Measurements from ENCODE around the gene OBSCN.

Gene OBSCN

DNA sequence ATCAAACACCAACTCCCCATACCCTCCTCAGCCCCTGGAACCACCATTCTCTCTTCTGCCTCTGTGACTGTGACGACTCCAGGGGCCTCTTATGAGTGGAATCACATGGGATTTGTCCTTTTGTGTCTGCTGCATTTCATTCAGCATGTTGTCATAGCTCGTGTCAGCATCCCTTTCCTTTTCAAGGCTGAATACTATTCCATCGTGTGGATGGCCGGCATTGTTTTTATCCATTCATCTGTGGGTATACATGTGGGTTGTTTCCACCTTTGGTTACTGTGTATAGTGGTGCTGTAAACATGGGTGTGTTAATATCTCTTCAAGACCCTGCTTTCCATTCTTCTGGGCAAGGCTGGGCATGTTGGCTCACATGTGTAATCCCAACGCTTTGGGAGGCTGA lies 17.1 kb upstream of the OBSCN start:
- no peak for DNase-seq

DNA sequence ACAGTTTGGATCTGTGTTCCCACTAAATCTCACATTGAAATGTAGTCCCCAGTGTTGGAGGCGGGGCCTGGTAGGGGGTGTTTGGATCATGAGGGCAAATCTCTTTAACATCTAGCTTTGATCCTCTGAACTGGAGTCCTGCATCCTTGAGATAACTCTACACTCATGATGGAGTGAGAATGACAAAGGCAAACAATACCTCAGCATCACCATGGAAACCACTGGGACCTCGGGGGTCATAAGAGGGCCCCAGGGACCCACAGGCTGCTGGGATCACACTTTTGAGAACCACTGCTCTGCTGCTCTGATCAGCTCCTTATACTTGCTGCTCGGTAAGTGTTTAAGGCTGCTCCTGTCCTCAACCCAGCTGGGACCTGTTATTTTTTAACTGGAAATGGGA lies 13.4 kb upstream of the OBSCN start:
- DNase-seq: no peak

DNA sequence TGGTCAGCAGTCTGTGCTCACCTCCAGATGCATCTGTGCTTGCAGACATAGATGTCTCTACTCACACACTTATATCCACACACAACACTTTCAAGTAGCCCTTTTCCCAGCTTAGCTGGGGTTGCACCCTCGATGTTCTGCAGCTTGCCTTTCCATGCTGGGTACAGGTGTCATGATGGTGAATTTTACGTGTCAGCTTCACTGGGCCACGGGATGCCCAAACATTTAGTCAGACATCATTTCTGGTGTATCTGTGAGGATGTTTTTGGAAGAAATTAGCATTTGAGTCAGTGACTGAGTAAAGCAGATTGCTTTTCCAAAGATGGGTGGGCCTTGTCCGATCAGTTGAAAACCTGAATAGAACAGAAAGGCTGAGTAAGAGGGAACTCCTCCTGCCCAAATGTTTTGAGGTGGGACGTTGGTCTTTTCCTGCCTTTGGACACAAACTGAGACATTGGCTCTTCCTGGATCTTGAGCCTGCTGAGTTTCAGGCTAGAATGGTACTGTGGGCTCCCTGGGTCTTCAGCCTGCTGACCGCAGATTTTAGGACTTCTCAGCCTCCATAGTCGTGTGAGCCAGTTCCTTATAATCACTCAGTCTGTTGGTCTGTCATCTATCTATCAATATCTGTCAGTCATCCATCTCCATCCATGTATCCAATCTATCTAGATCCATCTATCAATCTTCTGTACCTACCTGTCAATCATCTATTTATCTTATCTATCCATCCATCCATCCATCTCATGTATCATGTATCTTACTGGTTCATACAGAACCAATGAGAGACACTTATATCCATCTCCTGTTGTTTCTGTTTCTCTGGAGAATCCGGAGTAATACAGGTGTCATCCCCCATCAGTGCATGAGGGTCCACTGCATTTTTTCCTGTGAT lies 12.7 kb upstream of the OBSCN start:
- DNase-seq: peak; percentile 28

DNA sequence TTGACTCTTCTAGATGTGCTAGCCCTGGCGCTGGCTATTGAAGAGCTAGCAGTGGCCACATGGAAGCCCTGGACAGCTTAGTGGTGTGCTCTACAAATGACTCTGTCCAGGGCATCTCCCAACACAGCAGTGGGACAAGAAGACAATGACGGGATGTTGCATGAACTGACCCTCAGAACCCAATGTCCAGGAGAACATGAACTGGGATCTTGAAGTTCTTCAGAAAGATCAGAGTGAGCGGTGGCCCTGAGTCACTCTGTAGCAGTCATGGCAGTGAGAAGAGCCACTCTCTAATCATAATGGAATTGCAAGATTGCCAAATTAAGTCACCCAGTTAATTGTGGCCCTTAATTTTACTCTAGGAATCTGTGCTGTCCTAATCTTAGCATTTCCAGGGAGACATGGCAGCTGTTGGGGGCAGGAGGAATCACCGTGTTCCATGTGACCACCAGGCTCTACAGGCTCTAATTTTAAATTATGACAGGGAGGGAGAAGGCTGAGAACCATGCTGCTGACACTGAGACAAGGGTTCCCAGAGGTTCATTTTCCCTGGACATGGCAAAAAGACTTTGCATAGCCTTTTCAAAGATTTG lies 10.2 kb upstream of the OBSCN start:
- DNase-seq: no peak

DNA sequence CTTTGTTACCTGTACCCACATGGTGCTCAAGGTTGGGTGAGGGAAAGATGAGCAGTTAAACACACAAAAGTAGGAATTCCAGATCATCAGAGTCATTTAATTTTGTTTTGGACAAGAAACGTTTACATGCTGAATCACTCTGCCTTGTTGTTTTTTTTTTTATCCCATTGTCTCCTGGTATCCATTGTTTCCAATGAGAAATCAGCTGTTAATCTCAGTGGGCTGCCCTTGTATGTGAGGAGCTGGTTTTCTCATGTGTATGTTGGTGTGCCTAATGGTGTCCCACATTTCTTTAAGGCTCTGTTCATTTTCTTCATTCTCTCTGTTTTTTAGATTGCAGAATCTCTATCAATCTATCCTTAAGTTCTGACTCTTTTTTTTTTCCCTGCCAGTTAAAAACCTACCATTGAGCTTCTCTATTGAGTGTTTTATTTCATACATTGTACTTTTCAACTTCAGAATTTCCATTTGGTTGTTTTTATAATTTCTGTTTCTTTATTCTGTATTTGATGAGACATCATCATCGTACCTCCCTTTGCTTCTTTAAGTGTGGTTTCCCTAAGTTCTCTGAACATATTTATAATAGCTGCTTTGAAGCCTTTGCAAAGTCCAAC lies 8.8 kb upstream of the OBSCN start:
- DNase-seq: no peak

DNA sequence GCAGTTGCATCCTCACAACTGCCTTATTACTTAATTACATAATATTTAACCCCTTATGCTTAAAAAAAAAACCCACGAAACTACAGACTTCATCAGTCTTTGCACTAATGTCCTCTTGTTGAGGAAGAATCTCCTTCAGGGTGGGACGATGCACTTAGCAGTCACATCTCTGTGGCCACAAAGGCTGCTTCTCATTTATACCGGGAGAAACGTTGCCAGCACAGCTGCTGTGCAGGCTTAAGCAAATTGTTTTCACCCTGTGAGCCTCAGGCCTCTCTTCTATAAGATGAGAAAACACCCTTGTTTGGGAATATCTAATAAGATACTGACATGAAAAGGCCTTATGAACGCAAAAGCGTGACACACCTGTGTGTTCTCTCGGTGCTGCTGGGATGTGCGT lies 2.9 kb upstream of the OBSCN start:
- no peak for DNase-seq

DNA sequence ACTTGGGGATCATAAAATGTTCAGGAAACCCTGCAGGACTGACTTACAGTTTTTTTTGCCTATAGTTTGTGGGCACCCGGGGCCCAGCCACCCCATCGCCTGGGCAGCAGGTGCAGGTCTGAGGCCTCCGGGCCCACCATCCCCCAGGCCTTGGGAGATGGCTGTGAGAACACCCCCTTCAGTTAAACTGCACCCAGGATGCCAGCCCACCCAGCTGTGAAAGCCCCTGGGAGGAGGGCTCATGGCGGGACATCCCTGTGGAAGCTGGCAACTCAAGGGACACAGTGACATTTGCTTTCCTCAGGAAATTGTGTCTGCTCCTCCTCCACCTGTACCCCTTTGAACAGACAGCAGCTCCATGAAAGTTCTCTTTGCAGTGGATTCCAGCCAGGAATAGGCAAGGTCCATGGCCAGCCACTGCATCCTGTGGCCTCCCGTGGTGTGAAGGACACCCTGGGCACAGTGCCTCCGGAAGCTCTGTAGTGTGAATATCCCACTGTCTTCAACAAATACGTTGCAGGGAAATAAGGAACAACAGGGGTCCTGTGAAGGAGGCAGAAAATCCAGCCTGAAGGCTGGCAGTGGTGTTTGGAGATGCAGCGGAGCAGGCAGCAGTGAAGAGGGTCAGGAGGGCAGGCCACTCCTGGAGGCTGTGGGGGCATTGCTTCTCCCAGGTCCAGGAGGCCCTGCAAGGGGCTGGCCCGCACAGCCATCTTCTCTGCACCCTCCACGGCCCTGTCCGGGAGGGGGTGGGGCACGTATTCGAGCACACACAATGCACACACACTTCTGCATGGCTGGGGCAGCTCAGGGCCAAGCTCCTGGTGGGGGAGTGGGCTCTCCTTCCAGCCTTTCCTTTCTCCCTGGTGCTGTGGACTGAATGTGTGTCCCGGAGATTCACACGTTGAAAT lies 2.1 kb upstream of the OBSCN start:
- peak; percentile 39 for DNase-seq

DNA sequence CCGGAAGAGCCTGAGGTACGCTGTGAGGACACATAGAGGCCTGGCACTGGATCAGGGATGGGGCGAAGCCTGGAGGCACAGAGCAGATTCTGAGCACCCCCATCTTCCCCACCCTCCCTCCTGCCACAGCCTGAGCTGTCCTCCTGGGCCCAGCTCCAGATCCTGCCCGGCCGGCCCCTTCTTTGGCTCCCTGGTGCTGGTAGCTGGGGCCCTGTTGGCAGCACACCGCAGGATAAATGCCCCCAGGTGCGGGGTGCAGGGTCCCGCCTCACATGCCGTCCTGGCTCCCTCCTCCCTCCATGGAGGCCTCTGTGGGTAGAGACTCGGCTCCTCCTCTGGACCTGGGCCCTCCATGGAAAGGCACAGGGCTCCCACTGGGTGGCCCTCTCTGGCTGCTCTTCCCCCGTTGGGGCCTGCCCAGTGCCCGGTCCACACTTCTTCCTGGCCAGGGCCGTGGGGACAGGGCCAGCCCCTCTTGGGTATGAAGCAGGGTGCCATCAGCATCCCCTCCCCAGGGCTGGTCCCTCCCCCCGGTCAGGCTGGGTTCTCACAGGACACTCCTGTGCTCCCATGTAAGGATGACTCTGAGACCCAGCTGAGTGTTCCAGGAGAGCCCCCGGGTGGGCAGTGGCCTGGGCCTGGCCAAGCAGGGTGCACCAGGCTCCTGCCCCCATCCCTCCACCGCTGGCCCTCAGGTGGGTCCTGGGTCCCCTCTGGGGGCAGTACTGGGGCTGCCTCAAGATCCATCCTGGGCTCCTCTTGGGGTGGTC lies 1.1 kb upstream of the OBSCN start:
- DNase-seq: peak; percentile 46

DNA sequence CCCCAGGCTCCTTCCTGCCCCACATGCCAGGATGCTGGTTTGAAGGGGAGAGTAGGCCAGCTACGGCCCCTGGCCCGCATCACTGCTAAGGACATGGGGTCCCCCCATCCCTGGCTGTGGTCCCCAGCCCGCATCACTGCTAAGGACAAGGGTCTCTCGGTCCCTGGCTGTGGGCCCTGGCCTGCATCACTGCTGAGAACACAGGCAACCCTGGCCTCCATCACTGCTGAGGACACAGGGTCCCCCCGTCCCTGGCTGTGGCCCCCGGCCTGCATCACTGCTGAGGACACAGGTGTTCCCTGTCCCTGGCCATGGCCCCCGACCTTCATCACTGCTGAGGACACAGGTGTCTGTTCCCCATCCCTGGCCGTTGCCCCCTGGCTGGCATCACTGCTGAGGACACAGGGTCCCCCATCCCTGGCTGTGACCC lies 448 bp upstream of the OBSCN start:
- DNase-seq: no peak

DNA sequence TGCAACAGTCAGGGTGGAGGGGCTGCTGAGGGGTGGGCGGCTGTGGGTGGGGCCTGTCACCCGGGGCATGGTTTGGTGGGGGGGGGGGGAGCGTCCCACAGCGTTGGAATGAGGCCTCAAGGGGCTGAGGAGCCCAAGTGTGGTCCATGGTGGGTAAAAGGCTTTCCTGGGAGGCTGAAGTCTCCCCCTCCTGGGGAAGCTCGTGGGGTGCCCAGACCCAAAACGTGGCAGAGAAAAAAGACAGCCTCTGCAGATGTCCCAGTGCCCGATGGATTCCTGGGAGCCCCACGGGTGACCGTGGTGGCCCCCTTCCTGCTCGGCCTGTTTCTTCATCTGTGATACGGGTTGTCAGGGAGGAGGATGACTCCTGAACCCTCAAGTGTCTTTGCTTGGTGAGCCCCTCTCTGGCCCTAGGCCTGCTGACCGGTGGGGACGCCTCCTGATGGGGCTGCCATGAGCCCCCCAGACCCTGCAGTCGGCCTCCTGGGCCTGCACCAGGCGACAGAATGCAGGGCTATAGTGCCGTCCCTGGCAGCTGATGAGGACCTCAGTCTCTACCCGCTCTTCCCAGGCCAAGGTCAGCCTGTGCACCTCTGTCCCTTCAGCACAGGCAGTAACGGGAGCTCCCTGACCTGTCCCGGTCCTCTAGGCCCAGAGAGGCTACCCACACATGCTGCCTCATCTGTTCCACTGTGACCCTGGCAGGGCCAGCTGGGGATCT lies 1.1 kb downstream of the OBSCN start:
- DNase-seq: no peak

DNA sequence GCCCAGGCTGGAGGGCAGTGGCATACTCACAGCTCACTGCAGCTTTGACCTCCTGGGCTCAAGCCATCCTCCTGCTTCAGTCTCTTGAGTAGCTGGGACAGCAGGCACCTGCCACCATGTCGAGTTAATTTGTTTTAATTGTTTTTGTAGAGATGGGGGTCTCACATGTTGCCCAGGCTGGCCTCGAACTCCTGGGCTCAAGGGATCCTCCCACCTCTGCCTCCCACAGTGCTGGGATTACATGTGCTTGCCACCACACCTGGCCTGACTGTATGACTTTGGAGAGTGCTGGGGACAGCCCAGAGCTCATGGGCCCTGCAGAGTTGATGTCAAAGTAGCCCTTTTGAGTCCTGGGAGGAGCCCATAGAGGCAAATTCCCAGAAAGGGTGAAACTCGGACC lies 1.8 kb downstream of the OBSCN start:
- no peak for DNase-seq

DNA sequence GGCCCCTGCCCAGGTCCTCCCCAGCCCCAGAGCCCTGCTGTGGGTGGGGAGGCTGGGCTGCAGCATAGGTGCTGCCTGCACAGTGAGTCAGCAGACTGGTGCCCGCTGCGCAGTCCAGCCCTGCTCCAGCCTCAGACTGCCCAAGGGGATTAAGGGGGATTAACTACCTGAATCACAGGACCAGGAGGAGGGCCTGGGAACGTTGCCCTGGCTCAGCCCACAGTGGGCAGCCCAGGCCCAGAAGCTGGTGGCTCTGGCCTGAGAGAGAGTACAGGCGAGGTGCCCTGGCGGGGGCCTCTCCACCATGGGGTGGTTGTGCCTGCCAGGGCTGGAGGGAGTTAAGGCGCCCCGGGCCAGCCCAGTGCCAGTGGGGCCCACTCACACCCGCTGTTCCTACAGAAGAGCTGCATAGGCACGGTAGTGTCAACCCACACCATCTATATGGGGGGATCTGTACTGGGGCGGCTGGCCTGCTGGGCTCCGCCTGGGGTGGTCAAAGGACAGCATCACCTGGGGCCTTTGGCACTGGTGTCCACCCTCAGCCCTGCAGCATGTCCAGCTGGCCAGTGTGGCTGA lies 2.3 kb downstream of the OBSCN start:
- DNase-seq: no peak

DNA sequence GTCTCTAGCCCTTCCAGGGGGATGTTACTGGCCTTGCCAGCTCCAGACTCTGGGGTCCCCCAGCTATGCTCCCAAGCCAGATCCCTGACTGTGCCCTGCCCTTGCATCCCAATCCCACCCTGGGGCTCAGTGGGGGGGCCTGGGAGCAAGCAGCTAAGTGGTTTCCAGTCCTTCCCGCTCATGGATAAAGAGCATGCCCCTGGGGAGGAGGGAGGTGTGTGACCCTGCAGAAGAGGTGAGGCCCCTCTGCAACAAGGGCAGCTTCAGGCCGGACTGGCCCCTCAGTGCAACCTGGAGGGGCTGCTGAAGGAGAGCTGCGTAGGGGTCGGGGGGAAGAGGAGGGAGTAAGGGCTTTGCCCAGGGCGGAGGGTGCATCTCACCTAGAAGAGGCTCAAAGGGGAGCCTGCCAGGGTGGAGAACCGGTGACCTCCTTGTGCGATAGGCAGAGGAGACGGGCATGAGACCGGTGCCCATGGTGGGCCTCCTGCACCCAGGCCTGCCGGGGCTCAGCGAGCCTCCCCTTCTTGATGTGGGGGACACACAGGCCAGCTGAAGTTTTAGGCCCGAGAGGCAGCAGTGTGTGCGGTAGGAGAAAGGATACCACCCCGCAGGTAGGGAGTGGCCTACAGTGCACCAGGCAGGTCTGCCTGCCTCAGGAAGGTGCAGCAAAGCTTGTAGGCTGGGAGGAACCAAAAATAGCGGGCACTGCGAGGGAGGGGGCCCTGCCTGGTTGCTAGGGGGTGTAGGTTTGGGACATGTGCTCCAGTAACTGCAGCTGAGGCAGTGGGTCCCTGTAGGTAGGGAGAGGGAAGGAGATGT lies 3.1 kb downstream of the OBSCN start:
- no peak for DNase-seq

DNA sequence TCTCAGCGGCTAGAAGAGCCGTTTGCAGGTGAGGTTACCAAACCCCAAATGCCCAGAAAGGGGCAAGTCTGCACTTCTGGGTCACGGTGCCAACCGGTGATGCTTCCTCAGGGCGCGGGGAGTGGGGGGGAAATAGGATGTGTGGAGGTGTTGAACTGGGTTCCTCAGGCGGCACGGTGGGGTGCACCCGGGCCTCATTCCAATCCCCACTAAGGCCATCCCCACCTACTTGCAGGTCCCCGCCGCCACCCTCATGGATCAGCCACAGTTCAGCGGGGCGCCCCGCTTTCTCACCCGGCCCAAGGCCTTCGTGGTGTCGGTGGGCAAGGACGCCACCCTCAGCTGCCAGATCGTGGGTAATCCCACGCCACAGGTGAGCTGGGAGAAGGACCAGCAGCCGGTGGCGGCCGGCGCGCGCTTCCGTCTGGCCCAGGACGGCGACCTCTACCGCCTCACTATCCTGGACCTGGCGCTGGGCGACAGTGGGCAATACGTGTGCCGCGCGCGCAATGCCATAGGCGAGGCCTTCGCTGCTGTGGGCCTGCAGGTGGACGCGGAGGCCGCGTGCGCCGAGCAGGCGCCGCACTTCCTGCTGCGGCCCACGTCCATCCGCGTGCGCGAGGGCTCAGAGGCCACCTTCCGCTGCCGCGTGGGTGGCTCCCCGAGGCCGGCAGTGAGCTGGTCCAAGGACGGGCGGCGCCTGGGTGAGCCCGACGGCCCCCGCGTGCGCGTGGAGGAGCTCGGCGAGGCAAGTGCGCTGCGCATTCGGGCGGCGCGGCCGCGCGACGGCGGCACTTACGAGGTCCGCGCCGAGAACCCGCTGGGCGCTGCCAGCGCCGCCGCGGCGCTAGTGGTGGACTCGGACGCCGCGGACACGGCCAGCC lies 3.9 kb downstream of the OBSCN start:
- DNase-seq: no peak

DNA sequence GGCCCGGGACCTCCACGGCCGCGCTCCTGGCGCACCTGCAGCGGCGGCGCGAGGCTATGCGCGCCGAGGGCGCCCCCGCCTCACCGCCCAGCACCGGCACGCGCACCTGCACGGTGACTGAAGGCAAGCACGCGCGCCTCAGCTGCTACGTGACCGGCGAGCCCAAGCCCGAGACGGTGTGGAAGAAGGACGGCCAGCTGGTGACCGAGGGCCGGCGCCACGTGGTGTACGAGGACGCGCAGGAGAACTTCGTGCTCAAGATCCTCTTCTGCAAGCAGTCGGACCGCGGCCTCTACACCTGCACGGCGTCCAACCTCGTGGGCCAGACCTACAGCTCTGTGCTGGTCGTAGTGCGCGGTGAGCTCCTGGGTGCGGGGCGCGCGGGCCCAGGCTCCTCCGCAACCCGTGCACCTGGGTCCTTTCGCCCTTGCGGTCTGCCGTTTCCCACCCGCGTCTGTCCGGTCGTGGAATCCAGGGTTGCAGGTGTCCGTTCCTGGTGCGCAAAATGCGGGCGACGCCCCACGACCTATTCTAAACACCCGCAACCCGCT lies 4.6 kb downstream of the OBSCN start:
- no peak for DNase-seq

DNA sequence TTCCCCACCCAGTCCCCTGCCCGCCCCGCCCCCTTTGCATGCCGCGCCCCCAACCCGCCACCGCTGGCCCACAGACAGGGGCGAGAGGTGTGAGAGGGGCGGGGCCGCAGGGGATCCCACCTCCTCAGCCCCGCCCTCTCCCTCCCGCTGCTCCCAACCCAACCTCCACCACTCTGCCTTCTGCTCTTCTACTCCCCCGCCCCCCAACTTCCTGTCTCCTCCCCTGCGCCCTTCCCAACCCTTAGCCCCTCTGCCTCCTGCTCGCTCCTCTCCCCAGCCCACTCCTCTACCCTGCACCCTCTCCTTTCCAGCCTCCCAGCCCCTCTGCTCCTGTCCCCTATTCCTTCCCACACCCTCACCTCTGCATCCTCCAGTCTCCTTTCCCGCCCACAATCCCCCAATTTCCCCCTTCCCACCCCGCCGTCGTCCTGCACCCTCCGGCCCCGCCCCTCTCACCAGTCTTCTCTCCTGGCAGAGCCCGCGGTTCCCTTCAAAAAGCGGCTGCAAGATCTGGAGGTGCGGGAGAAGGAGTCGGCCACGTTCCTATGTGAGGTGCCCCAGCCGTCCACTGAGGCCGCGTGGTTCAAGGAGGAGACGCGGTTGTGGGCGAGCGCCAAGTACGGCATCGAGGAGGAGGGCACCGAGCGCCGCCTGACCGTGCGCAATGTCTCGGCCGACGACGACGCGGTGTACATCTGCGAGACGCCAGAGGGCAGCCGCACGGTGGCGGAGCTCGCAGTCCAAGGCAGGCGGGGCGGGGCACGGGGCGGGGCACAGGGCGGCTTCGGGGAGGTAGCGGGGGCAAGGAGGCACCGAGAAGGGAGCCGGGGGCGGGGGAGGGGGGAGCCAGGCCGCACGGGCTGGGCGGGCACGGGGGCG lies 5.4 kb downstream of the OBSCN start:
- peak; percentile 93 for DNase-seq

DNA sequence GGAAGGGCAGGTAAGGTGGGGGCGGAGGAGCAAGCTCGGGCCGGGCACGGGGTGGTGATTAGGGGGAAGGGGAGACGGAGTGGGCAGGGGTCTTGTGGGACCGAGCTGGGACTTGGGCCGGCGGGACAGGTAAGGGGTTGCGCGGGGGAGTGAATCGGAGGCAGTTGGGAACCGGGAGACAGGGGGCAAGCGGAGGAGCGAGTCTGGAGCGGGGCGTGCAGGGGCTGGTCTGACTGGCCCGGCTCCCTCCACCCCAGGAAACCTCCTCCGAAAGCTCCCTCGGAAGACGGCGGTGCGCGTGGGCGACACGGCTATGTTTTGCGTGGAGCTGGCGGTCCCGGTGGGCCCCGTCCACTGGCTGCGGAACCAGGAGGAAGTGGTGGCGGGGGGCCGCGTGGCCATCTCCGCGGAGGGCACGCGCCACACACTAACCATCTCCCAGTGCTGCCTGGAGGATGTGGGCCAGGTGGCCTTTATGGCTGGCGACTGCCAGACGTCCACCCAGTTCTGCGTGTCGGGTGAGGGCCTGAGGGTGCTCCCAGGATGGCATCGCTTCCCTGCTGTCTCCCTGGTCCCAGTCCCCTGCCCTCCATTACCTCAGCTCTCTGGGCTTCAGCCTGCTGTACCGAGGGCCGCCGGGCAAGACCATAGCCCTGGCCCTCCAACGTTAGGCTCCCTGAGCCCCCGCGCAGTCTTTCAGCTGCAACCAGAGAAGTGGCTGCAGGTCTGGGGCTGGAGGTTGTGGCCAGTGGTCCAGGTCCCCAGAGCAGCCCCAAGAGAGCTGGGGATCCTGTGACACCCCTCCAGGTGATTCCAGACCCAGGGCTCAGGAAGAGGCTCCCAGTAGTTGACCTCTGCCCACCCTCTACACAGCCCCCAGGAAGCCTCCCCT lies 6.3 kb downstream of the OBSCN start:
- DNase-seq: no peak
